WTC11 (cell line): ENCODE results near the gene MYO7B. TPM values are rescaled to one million over a fixed set of nuclear protein-coding genes. Genes with fewer than 3 reads are reported as not detected.

Experiments used
- ATAC-seq: fragments of 200-7000 bp; cut with Tn5 transposase; 2 replicates; pipeline ENCODE4 v1.10.0; 2021; ENCODE audit warnings: mild to moderate bottlenecking, moderate library complexity
- CTCF ChIA-PET: fragments of 300-600 bp; sonication (Branson Sonifier 250); formaldehyde crosslinking; loops from one replicate; lab custom pipeline; 2021; ENCODE audit warnings: antibody characterized with exemption; lab: Charles Lee
- POLR2A ChIA-PET: fragments of 350-600 bp; sonication (Branson Sonifier 250); formaldehyde crosslinking; loops from one replicate; lab custom pipeline; 2021; ENCODE audit warnings: antibody characterized with exemption; lab: Charles Lee
- DNase-seq: peaks from one replicate; pipeline ENCODE4 v3.0.0; 2021; ENCODE audit warnings: low spot score
- H3K27ac Mint-ChIP-seq: 2 replicates; pipeline ENCODE4 v1.8.0; 2021; ENCODE audit warnings: mixed read lengths
- H3K27me3 Mint-ChIP-seq: 2 replicates; pipeline ENCODE4 v1.8.0; 2021; ENCODE audit warnings: low read depth, mild to moderate bottlenecking, moderate library complexity, mixed read lengths
- H3K36me3 Mint-ChIP-seq: 2 replicates; pipeline ENCODE4 v1.8.0; 2021; ENCODE audit warnings: mixed read lengths
- H3K4me1 Mint-ChIP-seq: 2 replicates; pipeline ENCODE4 v1.8.0; 2022; ENCODE audit warnings: mixed read lengths
- H3K4me3 Mint-ChIP-seq: 2 replicates; pipeline ENCODE4 v1.8.0; 2021; ENCODE audit warnings: mild to moderate bottlenecking, moderate library complexity, mixed read lengths
- H3K9me3 Mint-ChIP-seq: 2 replicates; pipeline ENCODE4 v1.8.0; 2021; ENCODE audit warnings: mixed read lengths
- AFF4 ChIP-seq: sonication (generic); formaldehyde crosslinking; IDR thresholded peaks from 2 replicates; pipeline ENCODE4 v1.8.1; 2023; ENCODE audit warnings: mild to moderate bottlenecking, missing genetic modification reagents, borderline replicate concordance
- ARID4B ChIP-seq: sonication (generic); formaldehyde crosslinking; IDR thresholded peaks from 2 replicates; pipeline ENCODE4 v1.8.0; 2023; ENCODE audit warnings: missing genetic modification reagents, mild to moderate bottlenecking, borderline replicate concordance
- ATF1 ChIP-seq: sonication (generic); formaldehyde crosslinking; IDR thresholded peaks from 2 replicates; pipeline ENCODE4 v1.8.1; 2023; ENCODE audit warnings: mild to moderate bottlenecking, moderate library complexity, missing genetic modification reagents
- CBFB ChIP-seq: sonication (generic); formaldehyde crosslinking; IDR thresholded peaks from 2 replicates; pipeline ENCODE4 v1.8.1; 2022; ENCODE audit warnings: mild to moderate bottlenecking, low read depth, missing genetic modification reagents
- CREB1 ChIP-seq: sonication (generic); formaldehyde crosslinking; IDR thresholded peaks from 2 replicates; pipeline ENCODE4 v1.8.0; 2023; ENCODE audit warnings: mild to moderate bottlenecking, missing genetic modification reagents
- EMX1 ChIP-seq: fragments of 250-450 bp; sonication (Bioruptor Pico); IDR thresholded peaks from 2 replicates; pipeline ENCODE4 v1.8.0; 2021; ENCODE audit warnings: mild to moderate bottlenecking
- FOXK1 ChIP-seq: sonication (generic); formaldehyde crosslinking; IDR thresholded peaks from 2 replicates; pipeline ENCODE4 v1.8.0; 2022; ENCODE audit warnings: mild to moderate bottlenecking, moderate library complexity, missing genetic modification reagents
- HMGA2 ChIP-seq: fragments of 250-450 bp; sonication (Bioruptor Pico); IDR thresholded peaks from 2 replicates; pipeline ENCODE4 v1.4.0; 2021; ENCODE audit warnings: mild to moderate bottlenecking, moderate library complexity
- NFE2L1 ChIP-seq: sonication (generic); formaldehyde crosslinking; IDR thresholded peaks from 2 replicates; pipeline ENCODE4 v1.8.1; 2023; ENCODE audit warnings: missing genetic modification reagents
- RELA ChIP-seq: sonication (generic); formaldehyde crosslinking; IDR thresholded peaks from 2 replicates; pipeline ENCODE4 v1.8.1; 2022; ENCODE audit warnings: missing genetic modification reagents, mild to moderate bottlenecking, borderline replicate concordance
- TP53 ChIP-seq: sonication (generic); formaldehyde crosslinking; IDR thresholded peaks from 2 replicates; pipeline ENCODE4 v1.8.1; 2023; ENCODE audit warnings: mild to moderate bottlenecking, missing genetic modification reagents
- USF1 ChIP-seq: sonication (generic); formaldehyde crosslinking; IDR thresholded peaks from 2 replicates; pipeline ENCODE4 v1.8.0; 2022; ENCODE audit warnings: mild to moderate bottlenecking, missing genetic modification reagents
- ZNF219 ChIP-seq: sonication (generic); formaldehyde crosslinking; IDR thresholded peaks from 2 replicates; pipeline ENCODE4 v1.8.0; 2023; ENCODE audit warnings: missing genetic modification reagents, mild to moderate bottlenecking, borderline replicate concordance
- ZNF263 ChIP-seq: sonication (generic); formaldehyde crosslinking; IDR thresholded peaks from 2 replicates; pipeline ENCODE4 v1.8.1; 2022; ENCODE audit warnings: low read depth, mild to moderate bottlenecking, moderate library complexity, missing genetic modification reagents
- ZNF512 ChIP-seq: sonication (generic); formaldehyde crosslinking; IDR thresholded peaks from 2 replicates; pipeline ENCODE4 v1.8.1; 2022; ENCODE audit warnings: missing genetic modification reagents, borderline replicate concordance
- ZNF671 ChIP-seq: fragments of 250-450 bp; sonication (Bioruptor Pico); IDR thresholded peaks from 2 replicates; pipeline ENCODE4 v1.8.0; 2021; ENCODE audit warnings: mild to moderate bottlenecking
- total RNA-seq: library from RNA; stranded (reverse); gene quantifications from 3 replicates; pipeline ENCODE4 v1.2.3, GENCODE V29; 2021

Gene MYO7B
- total RNA-seq, 1 experiment from 2014 or later = not detected

GRCh38 chr2:127586746-127587295 lies 51.3 kb downstream of the MYO7B start:
- Mint-ChIP-seq H3K9me3 (no peaks in the 10 kb centered on the region), H3K27me3 (no peaks in the 10 kb centered on the region), H3K4me3 (no peak overlapping the region), H3K4me1 (peaks cover 15% of the 10 kb centered on the region), H3K27ac (no peak overlapping the region), H3K36me3 (no peaks in the 10 kb centered on the region)
- DNase-seq (no peak), ATAC-seq (no peak)
- CTCF ChIA-PET = interaction anchor here (1.2 kb wide), 1 partner anchor 63 kb away, joined by 4 read pairs; no protein-coding TSS in a partner anchor
- POLR2A ChIA-PET = no interaction called here
- TF ChIP-seq HMGA2 (CRISPR knock-in tag) (no peak), EMX1 (no peak), FOXK1 (CRISPR knock-in tag) (no peak), AFF4 (CRISPR knock-in tag) (no peak), ZNF263 (CRISPR knock-in tag) (no peak)

- POLR2A ChIA-PET = no interaction called here
- H3K9me3 Mint-ChIP-seq = no peaks in the 10 kb centered on the region
- no peaks in the 10 kb centered on the region for H3K36me3 Mint-ChIP-seq
- TF ChIP-seq NFE2L1 (CRISPR knock-in tag) (no peak), ZNF512 (CRISPR knock-in tag) (no peak), RELA (CRISPR knock-in tag) (no peak), ZNF219 (CRISPR knock-in tag) (no peak)
- no peak overlapping the region for H3K4me3 Mint-ChIP-seq
- ATAC-seq (no peak), DNase-seq (no peak)
- no peak overlapping the region for H3K27ac Mint-ChIP-seq
- H3K4me1 Mint-ChIP-seq = peaks cover 15% of the 10 kb centered on the region
- no peaks in the 10 kb centered on the region for H3K27me3 Mint-ChIP-seq
- CTCF ChIA-PET = interaction anchor here (1.2 kb wide), 1 partner anchor 62 kb away, joined by 4 read pairs; no protein-coding TSS in a partner anchor
Measured at GRCh38 chr2:127588241-127588640, 52.8 kb downstream of the MYO7B start.

- H3K9me3 Mint-ChIP-seq = no peaks in the 10 kb centered on the region
- no peak overlapping the region for H3K4me3 Mint-ChIP-seq
- ChIA-PET POLR2A (no interaction called here), CTCF (no interaction called here)
- no peaks in the 10 kb centered on the region for H3K27me3 Mint-ChIP-seq
- TF ChIP-seq USF1 (CRISPR knock-in tag) = no peak
- TF ChIP-seq TP53 (CRISPR knock-in tag) = no peak
- no peak for ATAC-seq
- no peak for DNase-seq
- peaks cover 15% of the 10 kb centered on the region for H3K4me1 Mint-ChIP-seq
- H3K27ac Mint-ChIP-seq = no peak overlapping the region
- H3K36me3 Mint-ChIP-seq = no peaks in the 10 kb centered on the region
Measured at GRCh38 chr2:127589358-127589757, 53.9 kb downstream of the MYO7B start.

GRCh38 chr2:127589841-127590240 lies 54.4 kb downstream of the MYO7B start:
- no peaks in the 10 kb centered on the region for H3K36me3 Mint-ChIP-seq
- no peak for DNase-seq
- no peak overlapping the region for H3K27ac Mint-ChIP-seq
- H3K4me1 Mint-ChIP-seq = peaks cover 15% of the 10 kb centered on the region
- H3K27me3 Mint-ChIP-seq = no peaks in the 10 kb centered on the region
- ATAC-seq = no peak
- POLR2A ChIA-PET = no interaction called here
- no peaks in the 10 kb centered on the region for H3K9me3 Mint-ChIP-seq
- CTCF ChIA-PET = no interaction called here
- no peak overlapping the region for H3K4me3 Mint-ChIP-seq
- TF ChIP-seq CBFB (no peak), ARID4B (CRISPR knock-in tag) (no peak), ATF1 (CRISPR knock-in tag) (no peak), ZNF671 (CRISPR knock-in tag) (no peak), CREB1 (CRISPR knock-in tag) (no peak)
